SH-SY5Y (cell line): Measurements from ENCODE around the gene ILF3.

Experiments used
- GATA2 ChIP-seq: IDR thresholded peaks from 2 replicates; pipeline ENCODE4 v1.6.1; 2011; ENCODE audit warnings: mild to moderate bottlenecking, low read depth, low read length
- GATA3 ChIP-seq: IDR thresholded peaks from 2 replicates; pipeline ENCODE4 v1.6.1; 2011; ENCODE audit warnings: low read depth, mild to moderate bottlenecking, low read length, moderate library complexity

GRCh38 chr19:10683582-10683981 is 29.4 kb downstream of the ILF3 start:
- TF ChIP-seq GATA2 (no peak), GATA3 (no peak)
